ENCODE results near the gene STYXL1. TPM values are rescaled to one million over a fixed set of nuclear protein-coding genes. Genes with fewer than 3 reads are reported as not detected.

The STYXL1 gene
- total RNA-seq, 2 donors from 2014 or later: 9.3 to 14.6 TPM

- Histone ChIP-seq H3K27me3 (replicated peaks; ENCODE audit: insufficient read depth) (no peaks in the 10 kb centered on the region), H3K36me3 (peaks cover 55% of the 10 kb centered on the region), H3K27ac (no peak overlapping the region), H3K4me1 (ENCODE audit: control insufficient read depth in 1 of 2, low read depth in 2 of 2) (peaks cover 10 to 28% of the 10 kb centered on the region in 2 donors), H3K9me3 (no peaks in the 10 kb centered on the region), H3K4me3 (no peak overlapping the region)
- no peak for DNase-seq (ENCODE audit: low spot score)
- no peak for ATAC-seq (ENCODE audit: insufficient number of reproducible peaks, low FRiP score, low read depth)
- no peak for TF ChIP-seq CTCF (IDR thresholded peaks at IDR 0.05)
Measured at GRCh38 chr7:75987026-75987804, 60.6 kb downstream of the STYXL1 start.

GRCh38 chr7:75986147-75986781, 61.5 kb downstream of the STYXL1 start:
- H3K9me3 ChIP-seq: no peaks in the 10 kb centered on the region
- H3K4me3 ChIP-seq: no peak overlapping the region
- no peaks in the 10 kb centered on the region for H3K27me3 ChIP-seq (replicated peaks; ENCODE audit: insufficient read depth)
- no peak overlapping the region for H3K27ac ChIP-seq
- H3K4me1 ChIP-seq (ENCODE audit: control insufficient read depth in 1 of 2, low read depth in 2 of 2): peaks cover 10 to 21% of the 10 kb centered on the region in 2 donors
- DNase-seq (ENCODE audit: low spot score) (no peak), ATAC-seq (ENCODE audit: insufficient number of reproducible peaks, low FRiP score, low read depth) (no peak)
- H3K36me3 ChIP-seq: peaks cover 65% of the 10 kb centered on the region
- TF ChIP-seq CTCF (IDR thresholded peaks at IDR 0.05): no peak

GRCh38 chr7:75985518-75986146, 62.2 kb downstream of the STYXL1 start:
- H3K27me3 ChIP-seq (replicated peaks; ENCODE audit: insufficient read depth): no peaks in the 10 kb centered on the region
- ATAC-seq (ENCODE audit: insufficient number of reproducible peaks, low FRiP score, low read depth) (no peak), DNase-seq (ENCODE audit: low spot score) (no peak)
- no peak for TF ChIP-seq CTCF (IDR thresholded peaks at IDR 0.05)
- H3K36me3 ChIP-seq: peaks cover 71% of the 10 kb centered on the region
- H3K4me1 ChIP-seq (ENCODE audit: control insufficient read depth in 1 of 2, low read depth in 2 of 2): peaks cover 10 to 15% of the 10 kb centered on the region in 2 donors
- no peak overlapping the region for H3K4me3 ChIP-seq
- H3K27ac ChIP-seq: no peak overlapping the region
- no peaks in the 10 kb centered on the region for H3K9me3 ChIP-seq

- no peaks in the 10 kb centered on the region for H3K27me3 ChIP-seq (replicated peaks; ENCODE audit: insufficient read depth)
- no peak for ATAC-seq (ENCODE audit: insufficient number of reproducible peaks, low FRiP score, low read depth)
- H3K9me3 ChIP-seq: no peaks in the 10 kb centered on the region
- peaks cover 10 to 11% of the 10 kb centered on the region in 2 donors for H3K4me1 ChIP-seq (ENCODE audit: control insufficient read depth in 1 of 2, low read depth in 2 of 2)
- H3K36me3 ChIP-seq: peaks cover 74% of the 10 kb centered on the region
- H3K27ac ChIP-seq: no peak overlapping the region
- no peak for DNase-seq (ENCODE audit: low spot score)
- no peak overlapping the region for H3K4me3 ChIP-seq
- no peak for TF ChIP-seq CTCF (IDR thresholded peaks at IDR 0.05)
Measured at GRCh38 chr7:75985009-75985517, 62.7 kb downstream of the STYXL1 start.

Measured in thoracic aorta (tissue), 2 donors.